Measurements from ENCODE around the gene PNPLA7. TPM values are rescaled to one million over a fixed set of nuclear protein-coding genes. Genes with fewer than 3 reads are reported as not detected.
"Not testable (repeated sequence)": the region's sequence is repeated elsewhere in the genome, so short reads cannot be mapped to it uniquely, and the experiment has no call there.

PNPLA7 gene
- total and polyA plus RNA-seq, 9 donors = 2.2 to 29.3 (median 13.0) TPM

- intact Hi-C loops (cut with DNase I) = no loop called here
- no peaks in the 10 kb centered on the region for H3K27me3 ChIP-seq
- WGBS, 3 donors = 89 to 93% (median 92%) methylated on average over 15 to 17 of the region's 17 CpGs
- no peak overlapping the region for H3K4me3 ChIP-seq
- no peaks in the 10 kb centered on the region for H3K36me3 ChIP-seq
- no peak for TF ChIP-seq POLR2A (IDR thresholded peaks at IDR 0.05)
- TF ChIP-seq EP300 (IDR thresholded peaks at IDR 0.05) = no peak
- TF ChIP-seq CTCF (IDR thresholded peaks at IDR 0.05) = no peak
- DNase-seq = peak; percentile 12 to 44 (median 33)
- no peak overlapping the region for H3K27ac ChIP-seq
- no peaks in the 10 kb centered on the region for H3K9me3 ChIP-seq
- peaks cover 6% of the 10 kb centered on the region for H3K4me1 ChIP-seq (ENCODE audit: insufficient read depth)
These were observed 98.0 kb downstream of the PNPLA7 start for GRCh38 chr9:137452006-137452760.

GRCh38 chr9:137451264-137452005 is 98.8 kb downstream of the PNPLA7 start:
- intact Hi-C loops (cut with DNase I); H3K4me1 ChIP-seq (ENCODE audit: insufficient read depth); H3K27ac ChIP-seq; H3K4me3 ChIP-seq; H3K9me3 ChIP-seq; H3K36me3 ChIP-seq; H3K27me3 ChIP-seq: not testable (repeated sequence)
- 94 to 97% (median 97%) methylated on average over 5 to 20 of the region's 31 CpGs for WGBS, 3 donors
- DNase-seq = peak in 1 of 5 donors; percentile 17

DNA sequence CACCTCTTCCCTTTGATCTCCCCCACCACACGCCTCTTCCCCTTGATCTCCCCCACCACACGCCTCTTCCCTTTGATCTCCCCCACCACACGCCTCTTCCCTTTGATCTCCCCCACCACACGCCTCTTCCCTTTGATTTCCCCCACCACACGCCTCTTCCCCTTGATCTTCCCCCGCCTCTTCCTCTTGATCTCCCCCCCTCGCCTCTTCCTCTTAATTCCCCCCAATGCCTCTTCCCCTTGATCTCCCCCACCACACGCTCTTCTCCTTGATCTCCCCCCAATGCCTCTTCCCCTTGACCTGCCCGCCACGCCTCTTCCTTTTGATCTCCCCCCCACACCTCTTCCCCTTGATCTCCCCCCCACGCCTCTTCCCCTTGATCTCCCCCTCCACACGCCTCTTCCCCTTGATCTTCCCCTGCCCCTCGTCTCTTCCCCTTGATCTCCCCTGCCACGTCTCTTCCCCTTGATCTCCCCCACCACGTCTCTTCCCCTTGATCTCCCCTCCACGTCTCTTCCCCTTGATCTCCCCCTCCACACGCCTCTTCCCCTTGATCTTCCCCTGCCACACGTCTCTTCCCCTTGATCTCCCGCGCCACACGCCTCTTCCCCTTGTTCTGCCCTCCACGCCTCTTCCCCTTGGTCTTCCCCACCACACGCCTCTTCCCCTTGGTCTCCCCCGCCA is 99.5 kb downstream of the PNPLA7 start:
- H3K27me3 ChIP-seq; H3K4me1 ChIP-seq (ENCODE audit: insufficient read depth); H3K4me3 ChIP-seq; H3K9me3 ChIP-seq; intact Hi-C loops (cut with DNase I); H3K27ac ChIP-seq; H3K36me3 ChIP-seq: not testable (repeated sequence)
- 92 to 94% (median 92%) methylated on average over 7 to 23 of the region's 24 CpGs for WGBS, 3 donors
- DNase-seq = peak in 3 of 5 donors; percentile 4 to 11 (median 8)

DNA sequence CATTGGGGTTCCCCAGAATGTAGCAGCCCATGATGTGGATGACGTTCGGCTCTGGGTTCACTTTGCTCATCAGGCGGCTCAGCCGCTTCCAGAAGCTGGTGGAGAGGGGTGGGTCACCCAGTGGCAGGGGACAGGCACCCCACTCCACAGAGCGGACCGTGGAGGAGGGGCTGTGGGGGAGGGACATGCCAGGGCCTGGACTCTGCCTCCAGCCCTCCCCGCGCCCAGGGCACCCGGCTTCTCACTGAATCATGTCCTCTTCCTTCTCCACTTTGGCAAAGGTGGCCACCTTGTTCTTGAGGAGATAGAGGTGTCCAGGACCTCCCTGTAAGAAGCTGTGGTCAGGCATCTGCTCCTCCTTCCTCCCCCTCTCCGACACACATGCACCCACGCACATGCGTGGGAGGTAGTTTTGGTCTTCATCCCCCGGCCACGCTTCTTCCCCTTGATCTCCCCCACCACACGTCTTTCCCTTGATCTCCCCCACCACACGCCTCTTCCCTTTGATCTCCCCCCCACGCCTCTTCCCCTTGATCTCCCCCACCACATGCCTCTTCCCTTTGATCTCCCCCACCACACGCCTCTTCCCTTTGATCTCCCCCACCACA is 100.2 kb downstream of the PNPLA7 start:
- Histone ChIP-seq H3K9me3 (no peaks in the 10 kb centered on the region), H3K4me3 (no peak overlapping the region), H3K4me1 (ENCODE audit: insufficient read depth) (peaks cover 6% of the 10 kb centered on the region), H3K27me3 (no peaks in the 10 kb centered on the region), H3K27ac (no peak overlapping the region), H3K36me3 (no peaks in the 10 kb centered on the region)
- 70 to 77% (median 75%) methylated on average over 17 to 18 of the region's 18 CpGs for WGBS, 3 donors
- DNase-seq = peak in 4 of 5 donors; percentile 9 to 39 (median 22)
- intact Hi-C loops (cut with DNase I) = loop anchor here in 2 of 4 donors (5.0 to 10.0 kb wide), 2 partner anchors 148 to 155 kb away; partner anchors contain the start of gene NRARP (in 1 of the 2)
- no peak for TF ChIP-seq EP300 (IDR thresholded peaks at IDR 0.05)
- TF ChIP-seq CTCF (IDR thresholded peaks at IDR 0.05) = no peak
- no peak for TF ChIP-seq POLR2A (IDR thresholded peaks at IDR 0.05)
